ENCODE results near the gene LEMD3.

Gene LEMD3

GRCh38 chr12:65157091-65157490, 12.3 kb upstream of the LEMD3 start:
- Histone ChIP-seq H3K27ac (peak overlapping the region; percentile 87), H3K36me3 (no peaks in the 10 kb centered on the region), H3K27me3 (no peaks in the 10 kb centered on the region), H3K9me3 (no peaks in the 10 kb centered on the region), H3K4me3 (ENCODE audit: low read depth in 1 of 2, low read length in 1 of 2) (peak overlapping the region; percentile 41 to 47), H3K4me1 (ENCODE audit: control insufficient read depth in 1 of 2, insufficient read depth in 1 of 2, low read depth in 1 of 2, low read length in 1 of 2) (peaks cover 21 to 30% of the 10 kb centered on the region in 2 experiments)
- TF ChIP-seq CTCF (IDR thresholded peaks at IDR 0.05) = no peak

- Histone ChIP-seq H3K4me3 (ENCODE audit: low read depth in 1 of 2, low read length in 1 of 2) (no peak overlapping the region), H3K9me3 (no peaks in the 10 kb centered on the region), H3K27me3 (no peaks in the 10 kb centered on the region), H3K27ac (no peak overlapping the region), H3K4me1 (ENCODE audit: control insufficient read depth in 1 of 2, insufficient read depth in 1 of 2, low read depth in 1 of 2, low read length in 1 of 2) (peaks cover 0 to 1% of the 10 kb centered on the region in 2 experiments), H3K36me3 (no peaks in the 10 kb centered on the region)
- TF ChIP-seq CTCF (IDR thresholded peaks at IDR 0.05) = no peak
These were observed 6.8 kb upstream of the LEMD3 start for GRCh38 chr12:65162609-65163008.

GRCh38 chr12:65164244-65164643, 5.1 kb upstream of the LEMD3 start:
- no peak overlapping the region for H3K27ac ChIP-seq
- no peak overlapping the region for H3K4me3 ChIP-seq (ENCODE audit: low read depth in 1 of 2, low read length in 1 of 2)
- H3K9me3 ChIP-seq = no peaks in the 10 kb centered on the region
- no peak for TF ChIP-seq CTCF (IDR thresholded peaks at IDR 0.05)
- no peaks in the 10 kb centered on the region for H3K27me3 ChIP-seq
- peaks cover 0 to 6% of the 10 kb centered on the region in 2 experiments for H3K4me1 ChIP-seq (ENCODE audit: control insufficient read depth in 1 of 2, insufficient read depth in 1 of 2, low read depth in 1 of 2, low read length in 1 of 2)
- no peaks in the 10 kb centered on the region for H3K36me3 ChIP-seq

- H3K27ac ChIP-seq = no peak overlapping the region
- peaks cover 0 to 6% of the 10 kb centered on the region in 2 experiments for H3K4me1 ChIP-seq (ENCODE audit: control insufficient read depth in 1 of 2, insufficient read depth in 1 of 2, low read depth in 1 of 2, low read length in 1 of 2)
- no peak overlapping the region for H3K4me3 ChIP-seq (ENCODE audit: low read depth in 1 of 2, low read length in 1 of 2)
- no peak for TF ChIP-seq CTCF (IDR thresholded peaks at IDR 0.05)
- no peaks in the 10 kb centered on the region for H3K36me3 ChIP-seq
- H3K27me3 ChIP-seq = no peaks in the 10 kb centered on the region
- H3K9me3 ChIP-seq = no peaks in the 10 kb centered on the region
These were observed 4.6 kb upstream of the LEMD3 start for GRCh38 chr12:65164774-65165173.

- H3K27ac ChIP-seq = peak overlapping the region; percentile 94
- no peaks in the 10 kb centered on the region for H3K27me3 ChIP-seq
- no peaks in the 10 kb centered on the region for H3K9me3 ChIP-seq
- no peaks in the 10 kb centered on the region for H3K36me3 ChIP-seq
- H3K4me1 ChIP-seq (ENCODE audit: control insufficient read depth in 1 of 2, insufficient read depth in 1 of 2, low read depth in 1 of 2, low read length in 1 of 2) = peaks cover 34 to 43% of the 10 kb centered on the region in 2 experiments
- TF ChIP-seq CTCF (IDR thresholded peaks at IDR 0.05) = no peak
- H3K4me3 ChIP-seq (ENCODE audit: low read depth in 1 of 2, low read length in 1 of 2) = peak overlapping the region; percentile 81 to 86
These were observed 583 bp upstream of the LEMD3 start for GRCh38 chr12:65168681-65169319.

All from neutrophil (primary cell).